Fibroblast of pulmonary artery (primary cell): ENCODE measurements around the gene TSEN34.

ENCODE experiments used
- DNase-seq: peaks from one replicate; pipeline ENCODE4 v3.0.0-alpha.2; 2010; ENCODE audit warnings: low read depth
- H3K4me3 ChIP-seq: replicated peaks from 2 replicates; pipeline ENCODE4 v1.5.1; 2011; ENCODE audit warnings: low read depth, mild to moderate bottlenecking, control low read depth, low read length, moderate library complexity
- TF ChIP-seq, protein P1 (sequence below): IDR thresholded peaks from 2 replicates; pipeline ENCODE4 v1.5.1; 2011; ENCODE audit warnings: mild to moderate bottlenecking, control low read depth, low read length, inconsistent platforms; ENCODE audit errors: missing control alignments

The TSEN34 gene

DNA sequence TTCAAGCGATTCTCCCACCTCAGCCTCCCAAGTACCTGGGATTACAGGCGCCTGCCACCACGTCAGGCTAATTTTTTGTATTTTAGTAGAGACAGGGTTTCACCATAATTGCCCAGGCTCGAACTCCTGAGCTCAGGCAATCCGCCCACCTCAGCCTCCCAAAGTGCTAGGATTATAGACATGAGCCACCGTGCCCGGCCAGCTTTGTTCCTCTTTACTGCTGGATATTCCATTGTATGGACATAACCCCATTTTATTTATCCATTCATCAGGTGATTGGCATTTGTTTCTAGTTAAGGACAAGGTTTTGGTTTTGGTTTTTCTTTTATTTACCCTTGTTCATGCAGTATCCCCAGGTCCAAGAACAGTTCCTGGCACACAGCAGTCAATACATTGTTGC, 5.4 kb downstream of the TSEN34 start:
- no peak for DNase-seq
- TF ChIP-seq, protein P1, sequence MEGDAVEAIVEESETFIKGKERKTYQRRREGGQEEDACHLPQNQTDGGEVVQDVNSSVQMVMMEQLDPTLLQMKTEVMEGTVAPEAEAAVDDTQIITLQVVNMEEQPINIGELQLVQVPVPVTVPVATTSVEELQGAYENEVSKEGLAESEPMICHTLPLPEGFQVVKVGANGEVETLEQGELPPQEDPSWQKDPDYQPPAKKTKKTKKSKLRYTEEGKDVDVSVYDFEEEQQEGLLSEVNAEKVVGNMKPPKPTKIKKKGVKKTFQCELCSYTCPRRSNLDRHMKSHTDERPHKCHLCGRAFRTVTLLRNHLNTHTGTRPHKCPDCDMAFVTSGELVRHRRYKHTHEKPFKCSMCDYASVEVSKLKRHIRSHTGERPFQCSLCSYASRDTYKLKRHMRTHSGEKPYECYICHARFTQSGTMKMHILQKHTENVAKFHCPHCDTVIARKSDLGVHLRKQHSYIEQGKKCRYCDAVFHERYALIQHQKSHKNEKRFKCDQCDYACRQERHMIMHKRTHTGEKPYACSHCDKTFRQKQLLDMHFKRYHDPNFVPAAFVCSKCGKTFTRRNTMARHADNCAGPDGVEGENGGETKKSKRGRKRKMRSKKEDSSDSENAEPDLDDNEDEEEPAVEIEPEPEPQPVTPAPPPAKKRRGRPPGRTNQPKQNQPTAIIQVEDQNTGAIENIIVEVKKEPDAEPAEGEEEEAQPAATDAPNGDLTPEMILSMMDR, result no peak

DNA sequence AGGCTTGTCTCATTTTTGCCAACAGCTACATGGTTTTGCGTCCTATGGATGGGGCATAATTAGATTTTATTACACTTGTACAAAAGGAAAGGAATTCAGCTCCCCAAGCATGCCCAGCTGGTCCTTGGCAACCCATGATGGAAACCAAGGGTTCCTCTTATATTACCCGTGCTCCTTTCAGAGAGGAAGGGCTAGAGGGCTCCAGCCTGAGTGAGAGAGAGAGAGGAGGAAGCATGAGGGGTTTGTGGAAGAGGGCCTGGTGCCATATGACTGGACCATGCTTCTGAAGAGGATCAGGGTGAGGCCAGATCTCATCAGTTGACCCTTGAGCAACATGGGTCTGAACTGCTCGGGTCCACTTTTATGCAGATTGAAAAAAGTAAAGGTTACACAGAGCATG, 6.0 kb downstream of the TSEN34 start:
- no peak for DNase-seq
- H3K4me3 ChIP-seq, result no peak overlapping the region
- TF ChIP-seq, protein P1, result no peak

More for the DNA sequence above, 5.4 kb downstream of the TSEN34 start:
- no peak overlapping the region for H3K4me3 ChIP-seq

DNA sequence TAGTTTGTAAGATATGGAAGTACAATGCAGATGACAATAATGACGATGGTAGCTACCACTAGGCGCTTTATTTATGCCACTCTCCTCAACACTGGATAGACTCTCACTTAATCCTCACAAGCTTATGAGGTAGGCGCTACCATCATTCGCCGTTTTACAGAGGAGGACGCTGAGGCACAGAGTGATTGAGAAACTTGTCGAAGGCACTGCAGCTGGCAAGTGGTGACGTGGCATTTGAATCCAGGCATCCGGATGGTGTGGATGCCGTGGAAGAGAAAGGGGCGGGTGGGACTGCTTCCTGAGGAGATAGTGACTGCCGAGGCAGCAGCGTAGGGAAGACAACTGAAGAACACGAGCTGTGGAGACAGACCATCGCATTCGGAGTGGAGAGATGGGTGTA, 8.3 kb downstream of the TSEN34 start:
- DNase-seq, result no peak
- TF ChIP-seq, protein P1, result no peak
- H3K4me3 ChIP-seq, result no peak overlapping the region

DNA sequence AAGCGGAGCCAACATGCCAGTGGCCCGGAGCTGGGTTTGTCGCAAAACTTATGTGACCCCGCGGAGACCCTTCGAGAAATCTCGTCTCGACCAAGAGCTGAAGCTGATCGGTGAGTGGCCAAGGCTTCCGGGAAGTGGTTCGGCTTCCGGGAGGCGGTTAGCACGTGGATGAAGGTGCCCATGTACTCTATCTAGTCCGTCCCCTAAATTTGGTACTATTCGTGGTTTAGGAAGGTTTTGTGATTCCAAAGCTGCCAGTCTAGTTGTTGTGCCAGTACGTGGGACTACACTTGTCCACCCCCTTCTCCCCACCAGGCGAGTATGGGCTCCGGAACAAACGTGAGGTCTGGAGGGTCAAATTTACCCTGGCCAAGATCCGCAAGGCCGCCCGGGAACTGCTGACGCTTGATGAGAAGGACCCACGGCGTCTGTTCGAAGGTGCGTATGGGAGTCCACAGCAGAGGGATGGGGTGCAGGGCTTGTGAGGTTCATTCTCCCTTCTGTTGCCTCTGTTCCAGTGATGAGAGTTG, 10.1 kb downstream of the TSEN34 start:
- peak overlapping the region; percentile 97 for H3K4me3 ChIP-seq
- TF ChIP-seq, protein P1, result no peak
- DNase-seq, result no peak

DNA sequence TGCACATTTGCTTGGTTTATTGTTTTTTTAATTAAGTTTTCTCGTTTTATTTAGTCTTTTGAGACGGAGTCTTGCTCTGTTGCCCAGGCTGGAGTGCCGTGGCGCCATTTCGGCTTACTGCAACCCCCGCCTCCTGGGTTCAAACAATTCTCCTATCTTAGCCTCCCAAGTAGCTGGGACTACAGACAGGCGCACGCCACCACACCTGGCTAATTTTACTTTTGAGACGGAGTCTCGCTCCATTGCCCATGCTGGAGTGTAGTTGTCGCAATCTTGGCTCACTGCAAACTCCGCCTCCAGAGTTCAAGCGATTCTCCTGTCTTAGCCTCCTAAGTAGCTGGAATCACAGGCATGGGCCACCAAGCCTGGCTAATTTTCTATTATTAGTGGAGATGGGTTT, 10.9 kb downstream of the TSEN34 start:
- TF ChIP-seq, protein P1, result no peak
- peak overlapping the region; percentile 97 for H3K4me3 ChIP-seq
- peak; percentile 33 for DNase-seq

DNA sequence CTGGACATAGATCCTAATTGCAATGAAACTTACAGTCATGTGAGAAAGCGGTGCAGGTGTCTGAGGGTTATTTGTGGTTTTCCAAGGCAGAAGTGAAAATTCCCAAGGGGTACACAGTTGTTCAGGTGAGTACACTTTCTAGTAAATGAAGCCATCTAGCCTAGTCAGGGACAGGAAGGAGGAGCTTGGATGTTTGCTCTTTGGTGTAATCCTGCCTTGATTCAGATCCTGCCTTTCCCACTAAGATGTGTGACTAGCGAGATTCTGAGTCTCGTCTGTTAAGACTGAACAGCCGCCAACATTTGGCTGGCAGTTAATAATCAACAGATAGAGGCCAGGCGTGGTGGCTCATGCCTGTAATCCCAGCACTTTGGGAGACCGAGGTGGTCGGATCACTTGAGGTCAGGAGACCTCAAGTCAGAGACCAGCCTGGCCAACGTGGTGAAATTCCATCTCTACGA, 12.1 kb downstream of the TSEN34 start:
- no peak for DNase-seq
- H3K4me3 ChIP-seq, result peak overlapping the region; percentile 97
- TF ChIP-seq, protein P1, result no peak

DNA sequence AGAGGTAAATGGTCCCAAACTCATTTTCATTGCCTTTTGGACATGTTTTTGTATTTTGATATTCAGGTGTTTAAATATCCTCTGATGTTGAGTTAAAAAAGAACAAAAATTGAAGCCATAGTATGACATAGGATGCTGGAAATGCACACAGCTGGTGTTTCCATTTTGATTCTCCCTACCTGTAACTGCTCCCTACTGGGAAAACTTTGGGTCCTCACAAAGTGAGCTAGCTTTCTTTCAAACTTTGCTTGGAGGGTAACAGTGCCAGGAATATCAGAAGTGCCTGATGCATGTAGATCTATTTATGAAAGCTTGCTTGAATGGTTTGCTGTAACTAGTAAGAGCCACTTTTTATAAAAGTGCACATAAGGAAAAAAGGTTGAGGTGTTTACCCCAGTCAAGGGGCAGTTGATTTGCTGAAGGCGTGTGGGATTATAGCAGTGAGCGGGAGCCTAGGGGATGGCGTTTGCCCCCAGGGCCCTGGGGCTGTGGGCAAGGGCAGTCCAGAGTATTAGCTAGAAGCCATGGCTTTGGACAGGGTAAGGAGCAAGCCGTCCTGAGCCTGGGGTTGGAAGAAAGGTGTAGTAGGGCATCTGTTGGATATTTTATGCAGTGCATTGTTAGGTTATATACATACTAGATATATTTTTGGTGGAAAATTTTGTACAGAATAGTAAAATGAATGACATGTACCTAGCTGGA, 13.8 kb downstream of the TSEN34 start:
- TF ChIP-seq, protein P1, result no peak
- no peak for DNase-seq
- no peak overlapping the region for H3K4me3 ChIP-seq
